NK-92 (cell line): ENCODE measurements around the gene ESRRG.
"Not testable (repeated sequence)": the region's sequence is repeated elsewhere in the genome, so short reads cannot be mapped to it uniquely, and the experiment has no call there.

Experiments
- DNase-seq: peaks from one replicate; lab custom pipeline; 2025; ENCODE audit not compliant: unreplicated experiment; lab: John Stamatoyannopoulos, UW

The ESRRG gene

GRCh38 chr1:216705676-216706075, 17.6 kb downstream of the ESRRG start:
- no peak for DNase-seq

GRCh38 chr1:216704065-216704464, 19.2 kb downstream of the ESRRG start:
- DNase-seq, result not testable (repeated sequence)

GRCh38 chr1:216702170-216702569, 21.1 kb downstream of the ESRRG start:
- no peak for DNase-seq

- DNase-seq, result no peak
Measured at GRCh38 chr1:216700779-216701178, 22.4 kb downstream of the ESRRG start.

- DNase-seq, result no peak
Measured at GRCh38 chr1:216691710-216692109, 31.5 kb downstream of the ESRRG start.

GRCh38 chr1:216690603-216691002, 32.6 kb downstream of the ESRRG start:
- no peak for DNase-seq

GRCh38 chr1:216688127-216688657, 35.0 kb downstream of the ESRRG start:
- no peak for DNase-seq

- DNase-seq, result no peak
Measured at GRCh38 chr1:216686860-216687766, 36.1 kb downstream of the ESRRG start.

- DNase-seq, result no peak
Measured at GRCh38 chr1:216682752-216683151, 40.5 kb downstream of the ESRRG start.

- no peak for DNase-seq
Measured at GRCh38 chr1:216679108-216679507, 44.1 kb downstream of the ESRRG start.

- DNase-seq, result no peak
Measured at GRCh38 chr1:216670118-216670883, 52.9 kb downstream of the ESRRG start.

GRCh38 chr1:216666441-216666840, 56.8 kb downstream of the ESRRG start:
- no peak for DNase-seq

GRCh38 chr1:216665856-216666255, 57.4 kb downstream of the ESRRG start:
- no peak for DNase-seq

GRCh38 chr1:216665406-216665805, 57.8 kb downstream of the ESRRG start:
- no peak for DNase-seq

GRCh38 chr1:216662681-216663080, 60.5 kb downstream of the ESRRG start:
- DNase-seq, result no peak

- DNase-seq, result no peak
Measured at GRCh38 chr1:216660561-216660960, 62.7 kb downstream of the ESRRG start.

- DNase-seq, result no peak
Measured at GRCh38 chr1:216653001-216653400, 70.2 kb downstream of the ESRRG start.

- DNase-seq, result no peak
Measured at GRCh38 chr1:216651826-216652418, 71.3 kb downstream of the ESRRG start.

GRCh38 chr1:216643176-216643575, 80.1 kb downstream of the ESRRG start:
- no peak for DNase-seq

- no peak for DNase-seq
Measured at GRCh38 chr1:216641669-216642460, 81.4 kb downstream of the ESRRG start.

GRCh38 chr1:216640100-216640499, 83.1 kb downstream of the ESRRG start:
- DNase-seq, result no peak
